Fibroblast of skin of left biceps (primary cell): ENCODE results near the gene TJP2.

Experiments used
- DNase-seq, 2 experiments: peaks; one replicate each; pipeline ENCODE4 v3.0.0-alpha.2; 2013; ENCODE audit warnings: low read depth in 2 of 2

TJP2 gene

GRCh38 chr9:69191231-69191630 is 17.2 kb downstream of the TJP2 start:
- no peak for DNase-seq

- DNase-seq = no peak
Observed at GRCh38 chr9:69192214-69192613, 18.1 kb downstream of the TJP2 start.

- no peak for DNase-seq
Observed at GRCh38 chr9:69193685-69194032, 19.6 kb downstream of the TJP2 start.

- DNase-seq = no peak
Observed at GRCh38 chr9:69194702-69195418, 20.8 kb downstream of the TJP2 start.

GRCh38 chr9:69195668-69196067 is 21.6 kb downstream of the TJP2 start:
- no peak for DNase-seq

GRCh38 chr9:69197687-69198086 is 23.6 kb downstream of the TJP2 start:
- DNase-seq = no peak

GRCh38 chr9:69198521-69199220 is 24.6 kb downstream of the TJP2 start:
- DNase-seq = no peak

GRCh38 chr9:69199769-69200470 is 25.8 kb downstream of the TJP2 start:
- DNase-seq = no peak

GRCh38 chr9:69202556-69202955 is 28.5 kb downstream of the TJP2 start:
- no peak for DNase-seq

GRCh38 chr9:69204326-69204725 is 30.2 kb downstream of the TJP2 start:
- DNase-seq = no peak

GRCh38 chr9:69204849-69205248 is 30.8 kb downstream of the TJP2 start:
- no peak for DNase-seq

GRCh38 chr9:69206047-69206446 is 32.0 kb downstream of the TJP2 start:
- no peak for DNase-seq

GRCh38 chr9:69207503-69207902 is 33.4 kb downstream of the TJP2 start:
- DNase-seq = no peak

- no peak for DNase-seq
Observed at GRCh38 chr9:69211424-69212036, 37.5 kb downstream of the TJP2 start.

GRCh38 chr9:69213647-69214046 is 39.6 kb downstream of the TJP2 start:
- no peak for DNase-seq

- no peak for DNase-seq
Observed at GRCh38 chr9:69214939-69215338, 40.9 kb downstream of the TJP2 start.

GRCh38 chr9:69215774-69216485 is 41.9 kb downstream of the TJP2 start:
- DNase-seq = no peak

GRCh38 chr9:69218166-69218565 is 44.1 kb downstream of the TJP2 start:
- no peak for DNase-seq

GRCh38 chr9:69221036-69221435 is 47.0 kb downstream of the TJP2 start:
- no peak for DNase-seq

- no peak for DNase-seq
Observed at GRCh38 chr9:69222970-69223369, 48.9 kb downstream of the TJP2 start.

GRCh38 chr9:69223605-69224004 is 49.5 kb downstream of the TJP2 start:
- peak; percentile 28 to 36 for DNase-seq

GRCh38 chr9:69229367-69229766 is 55.3 kb downstream of the TJP2 start:
- DNase-seq = no peak
